Lung (tissue), 12 donors: ENCODE data around the gene MAP3K4. TPM values are rescaled to one million over a fixed set of nuclear protein-coding genes. Genes with fewer than 3 reads are reported as not detected.

ENCODE experiments used
- ATAC-seq: fragments of 200-7000 bp; cut with Tn5 transposase; one replicate; pipeline ENCODE4 v1.9.1; 2020; ENCODE audit warnings: moderate number of reproducible peaks; ENCODE audit not compliant: insufficient read depth, low FRiP score
- DNase-seq, 3 donors: peaks; one replicate each; pipeline ENCODE4 v3.0.0-alpha.2; 2013 to 2017
- H3K27ac ChIP-seq, 2 donors: one replicate each; pipeline ENCODE4 v1.5.1; 2013; ENCODE audit warnings: mild to moderate bottlenecking in 2 of 2, moderate library complexity in 2 of 2, control low read depth in 1 of 2, inconsistent platforms in 1 of 2, low read depth in 1 of 2, low read length in 1 of 2
- H3K27me3 ChIP-seq, 3 donors: one replicate each; pipeline ENCODE4 v1.5.1; 2013; ENCODE audit warnings: low read length in 2 of 3; ENCODE audit not compliant: control insufficient read depth in 3 of 3, insufficient read depth in 3 of 3
- H3K36me3 ChIP-seq, 4 donors: one replicate each; pipeline ENCODE4 v1.5.1; 2013; ENCODE audit warnings: low read length in 4 of 4, mild to moderate bottlenecking in 1 of 4, moderate library complexity in 1 of 4; ENCODE audit not compliant: control insufficient read depth in 4 of 4, insufficient read depth in 4 of 4
- H3K4me1 ChIP-seq, 5 donors: one replicate each; pipeline ENCODE4 v1.5.1; 2013; ENCODE audit warnings: low read length in 5 of 5, mild to moderate bottlenecking in 2 of 5, moderate library complexity in 1 of 5; ENCODE audit not compliant: control insufficient read depth in 5 of 5, insufficient read depth in 5 of 5
- H3K4me3 ChIP-seq: one replicate; pipeline ENCODE4 v1.5.1; 2013; ENCODE audit warnings: mild to moderate bottlenecking, control low read depth, moderate library complexity
- H3K9ac ChIP-seq, 2 donors: one replicate each; pipeline ENCODE4 v1.5.1; 2013; ENCODE audit warnings: low read length in 2 of 2, control low read depth in 1 of 2; ENCODE audit not compliant: insufficient read depth in 1 of 2
- H3K9me3 ChIP-seq, 4 donors: one replicate each; pipeline ENCODE4 v1.5.1; 2013; ENCODE audit warnings: low read length in 3 of 4, mild to moderate bottlenecking in 1 of 4, moderate library complexity in 1 of 4; ENCODE audit not compliant: control insufficient read depth in 4 of 4, insufficient read depth in 3 of 4
- CTCF ChIP-seq: IDR thresholded peaks from 2 replicates; pipeline ENCODE4 v1.5.1; 2012; ENCODE audit warnings: mild to moderate bottlenecking; ENCODE audit errors: control extremely low read depth, extremely low read depth
- WGBS, 2 donors: extraction: QIAGEN DNeasy Blood & Tissue Kit; methylation state at CpG; one replicate each; pipeline ENCODE4 v1.1.7; 2013; 5-methylcytosine and 5-hydroxymethylcytosine counted together
- polyA plus RNA-seq, 2 donors: library from polyadenylated mRNA; stranded (reverse); fragments of 200-250 nt; gene quantifications; one replicate each; pipeline ENCODE4 v1.2.1, GENCODE V29; 2013
- total RNA-seq, 2 donors: library from RNA; depleted of rRNA in 1 of 2; stranded (reverse); fragments of >200 nt in 1 of 2; gene quantifications; one replicate each; pipeline ENCODE4 v1.2.1, GENCODE V29; 2014 to 2021
- donor health status: control.
- donor health status: control.
- donor health status: Bipolar disorder and iron deficiency.
- donor health status: healthy.
- donor health status: DM: yes; HTN: yes; CAD: no.

MAP3K4 gene
- total and polyA plus RNA-seq, 4 donors = 8.6 to 56.8 (median 29.9) TPM

- peaks cover 0 to 24% (median 17%) of the 10 kb centered on the region in 4 donors for H3K36me3 ChIP-seq
- ATAC-seq (no peak), DNase-seq (no peak)
- no peak overlapping the region for H3K27ac ChIP-seq
- WGBS, 2 donors = 93 to 97% methylated on average over 11 of the region's 11 CpGs
- H3K27me3 ChIP-seq = no peaks in the 10 kb centered on the region
- TF ChIP-seq CTCF = no peak
- H3K4me3 ChIP-seq = no peak overlapping the region
- no peaks in the 10 kb centered on the region for H3K4me1 ChIP-seq
- no peak overlapping the region for H3K9ac ChIP-seq
- H3K9me3 ChIP-seq = peaks cover 0 to 2% (median 0%) of the 10 kb centered on the region in 4 donors
Measured at GRCh38 chr6:161132384-161132783, 140.8 kb downstream of the MAP3K4 start.

GRCh38 chr6:161133963-161134362, 142.4 kb downstream of the MAP3K4 start:
- Histone ChIP-seq H3K4me1 (no peaks in the 10 kb centered on the region), H3K9me3 (peaks cover 0 to 2% (median 0%) of the 10 kb centered on the region in 4 donors), H3K36me3 (peaks cover 0 to 21% (median 11%) of the 10 kb centered on the region in 4 donors), H3K27me3 (no peaks in the 10 kb centered on the region), H3K27ac (no peak overlapping the region), H3K9ac (no peak overlapping the region), H3K4me3 (no peak overlapping the region)
- no peak for ATAC-seq
- DNase-seq = peak in 2 of 3 donors; percentile 39 to 59
- WGBS, 2 donors = 89 to 90% methylated on average over 9 of the region's 9 CpGs
- TF ChIP-seq CTCF = no peak

GRCh38 chr6:161134550-161135298, 143.2 kb downstream of the MAP3K4 start:
- Histone ChIP-seq H3K4me1 (no peaks in the 10 kb centered on the region), H3K9me3 (peaks cover 0 to 2% (median 0%) of the 10 kb centered on the region in 4 donors), H3K27me3 (no peaks in the 10 kb centered on the region), H3K9ac (no peak overlapping the region), H3K36me3 (peaks cover 0 to 24% (median 11%) of the 10 kb centered on the region in 4 donors), H3K27ac (no peak overlapping the region), H3K4me3 (no peak overlapping the region)
- no peak for TF ChIP-seq CTCF
- WGBS, 2 donors = 94 to 96% methylated on average over 17 of the region's 17 CpGs
- ATAC-seq = no peak
- no peak for DNase-seq
